OCI-LY7 (cell line): ENCODE measurements around the gene INSR.

Experiments
- CTCF ChIP-seq: fragments of 200-600 bp; sonication (generic); conservative IDR thresholded peaks from 2 replicates; pipeline ENCODE4 v1.5.1; 2014; ENCODE audit warnings: mild to moderate bottlenecking, antibody characterized with exemption, low read length, moderate library complexity, mixed read lengths
- EZH2phosphoT487 ChIP-seq: fragments of 200-600 bp; sonication (generic); IDR thresholded peaks from 2 replicates; pipeline ENCODE4 v1.6.1; 2018; ENCODE audit warnings: low read depth, borderline replicate concordance, mild to moderate bottlenecking, mixed run types, antibody characterized with exemption, low read length, moderate library complexity, mixed read lengths

GRCh38 chr19:7126132-7126531 lies 168.1 kb downstream of the INSR start:
- no peak for TF ChIP-seq CTCF
- TF ChIP-seq EZH2phosphoT487: no peak
